GM19324 (cell line): ENCODE results near the gene PEX16.

ENCODE experiments used
- ATAC-seq: cut with Tn5 transposase; IDR thresholded peaks from one replicate; pipeline ENCODE4 v1.9.1; 2021; ENCODE audit warnings: mild to moderate bottlenecking, moderate library complexity; ENCODE audit not compliant: unreplicated experiment, low FRiP score

PEX16 gene

DNA sequence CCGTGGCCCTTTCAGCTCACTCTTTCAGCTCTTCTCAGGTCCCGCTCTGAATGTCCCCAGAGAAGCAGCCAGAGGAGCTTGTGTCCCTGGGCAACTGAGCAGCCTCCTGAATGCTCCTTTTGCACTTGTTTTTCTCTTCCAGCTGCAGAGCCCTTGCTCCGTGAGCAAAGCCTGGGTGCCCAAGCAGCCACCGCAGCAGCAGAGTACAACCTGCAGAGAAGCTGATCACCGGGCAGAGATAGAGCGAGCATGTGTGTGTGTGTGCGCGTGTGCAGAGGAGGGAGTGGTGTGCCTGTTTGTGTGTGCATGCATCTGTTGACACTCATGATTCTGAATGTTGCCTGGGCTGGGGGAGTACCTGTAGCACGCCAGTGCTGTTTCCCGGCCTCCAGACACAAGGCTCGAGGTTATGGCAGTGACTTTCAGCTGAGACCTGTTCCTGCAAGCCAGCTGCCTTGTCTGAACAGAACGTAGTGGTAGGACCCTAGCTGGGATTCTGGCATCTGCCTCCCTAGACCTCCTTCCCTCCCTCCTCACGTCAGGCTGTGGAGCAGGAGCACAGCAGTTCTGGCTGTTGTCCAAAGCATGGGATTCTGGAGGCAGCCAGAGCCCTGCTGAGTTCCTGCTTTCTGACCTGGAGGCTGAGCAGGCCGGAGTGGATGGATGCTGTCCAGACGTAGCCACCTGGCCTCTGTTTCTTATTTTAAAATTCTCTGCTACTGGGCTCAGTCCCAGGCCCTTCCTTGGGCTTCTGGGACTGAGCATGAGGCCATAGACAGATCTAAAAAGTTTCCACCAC, 36.7 kb downstream of the PEX16 start:
- ATAC-seq: no peak

DNA sequence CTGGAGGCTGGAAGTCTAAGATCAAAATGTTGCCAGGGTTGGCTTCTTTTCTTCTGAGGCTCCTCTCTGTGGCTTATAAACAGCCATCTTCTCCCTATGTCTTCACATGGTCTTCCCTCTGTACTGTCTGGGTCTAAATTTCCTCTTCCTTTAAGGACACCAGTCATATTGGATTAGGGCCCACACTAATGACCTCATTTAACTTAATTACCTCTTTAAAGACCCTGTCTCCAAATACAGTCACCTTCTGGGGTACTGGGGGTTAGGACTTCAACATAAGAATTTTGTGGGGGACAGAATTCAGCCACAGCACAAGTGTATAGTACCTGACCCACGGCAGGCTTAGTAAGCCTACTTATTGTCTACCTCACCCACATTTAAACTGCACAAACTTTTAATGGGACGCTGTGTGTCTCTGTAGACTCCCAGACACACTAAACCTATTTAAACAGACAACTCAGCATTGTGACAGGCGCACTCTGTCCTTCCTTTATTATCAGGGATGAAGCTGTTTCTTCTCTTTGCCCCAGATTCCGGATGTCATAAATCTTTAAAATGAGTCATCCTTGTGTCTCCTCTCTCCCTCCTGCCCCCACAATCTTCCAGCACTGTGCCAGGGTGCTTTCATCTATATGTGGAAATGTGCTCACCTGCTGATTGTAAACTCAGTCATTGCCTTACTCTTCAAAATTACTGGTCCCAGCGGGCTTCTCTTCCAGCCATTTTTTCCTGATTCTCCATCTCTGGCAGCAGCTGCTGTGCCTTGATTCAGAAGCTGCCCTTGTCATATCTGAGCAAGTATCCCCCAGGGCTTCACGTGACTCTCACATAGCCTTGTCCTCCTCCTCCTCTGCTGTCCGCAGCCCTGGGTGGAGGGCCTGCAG, 37.6 kb downstream of the PEX16 start:
- ATAC-seq: no peak

DNA sequence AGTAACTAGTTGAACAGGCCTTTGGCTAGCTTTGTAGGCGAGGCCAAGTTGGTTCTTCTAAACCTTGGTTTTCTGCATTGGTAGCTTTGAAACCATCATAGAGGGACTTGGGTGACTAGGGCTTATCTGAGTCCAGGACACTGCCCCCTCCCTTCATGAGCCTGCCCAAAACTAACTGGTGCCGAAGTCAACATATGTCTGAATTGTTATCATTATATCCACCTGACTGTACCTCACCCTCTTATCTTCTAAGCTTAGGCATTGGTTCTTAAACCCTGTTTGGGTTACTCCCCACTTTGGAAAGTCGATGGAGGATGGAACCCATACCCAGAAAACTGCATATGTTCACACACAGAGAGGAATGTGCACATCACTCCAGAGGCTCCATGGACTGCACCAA, 39.8 kb downstream of the PEX16 start:
- ATAC-seq: no peak

DNA sequence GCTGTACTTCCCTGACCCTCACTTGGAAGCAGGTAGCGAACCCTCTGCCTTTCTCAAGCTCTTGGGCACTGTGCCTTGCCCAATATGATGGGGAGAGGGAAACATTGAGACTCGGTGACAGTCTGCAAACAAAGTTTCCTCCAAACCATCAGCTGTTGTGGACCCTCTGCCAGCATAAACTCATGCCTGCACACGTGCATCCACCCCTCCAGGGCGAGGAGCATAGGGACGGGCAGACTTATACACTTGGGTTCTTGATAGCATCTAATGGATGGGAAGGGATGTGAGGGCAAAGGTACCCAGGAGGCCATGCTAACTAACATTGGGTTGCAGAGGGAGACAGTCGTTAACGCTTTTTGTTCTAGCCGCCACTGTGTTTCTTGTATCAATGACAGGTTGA, 40.5 kb downstream of the PEX16 start:
- no peak for ATAC-seq

DNA sequence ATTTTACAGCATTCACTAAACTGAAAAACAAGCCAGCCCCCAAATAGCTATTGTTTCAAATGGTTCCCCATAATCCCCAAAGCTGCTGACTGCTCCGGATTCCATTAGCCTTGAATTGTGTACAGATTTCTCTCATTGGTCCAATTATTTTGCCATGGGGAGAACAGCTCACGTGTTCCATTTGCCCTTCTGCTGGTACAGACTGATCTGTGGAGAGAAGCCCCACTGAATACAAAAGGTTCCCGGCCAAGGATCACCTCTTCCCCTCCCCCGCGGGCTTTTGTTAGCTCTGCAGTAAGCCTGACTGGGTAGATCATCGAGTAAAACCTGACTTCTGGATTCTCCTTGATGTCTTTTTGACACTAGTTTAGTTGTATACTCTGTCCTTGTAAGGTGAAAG, 41.3 kb downstream of the PEX16 start:
- no peak for ATAC-seq

DNA sequence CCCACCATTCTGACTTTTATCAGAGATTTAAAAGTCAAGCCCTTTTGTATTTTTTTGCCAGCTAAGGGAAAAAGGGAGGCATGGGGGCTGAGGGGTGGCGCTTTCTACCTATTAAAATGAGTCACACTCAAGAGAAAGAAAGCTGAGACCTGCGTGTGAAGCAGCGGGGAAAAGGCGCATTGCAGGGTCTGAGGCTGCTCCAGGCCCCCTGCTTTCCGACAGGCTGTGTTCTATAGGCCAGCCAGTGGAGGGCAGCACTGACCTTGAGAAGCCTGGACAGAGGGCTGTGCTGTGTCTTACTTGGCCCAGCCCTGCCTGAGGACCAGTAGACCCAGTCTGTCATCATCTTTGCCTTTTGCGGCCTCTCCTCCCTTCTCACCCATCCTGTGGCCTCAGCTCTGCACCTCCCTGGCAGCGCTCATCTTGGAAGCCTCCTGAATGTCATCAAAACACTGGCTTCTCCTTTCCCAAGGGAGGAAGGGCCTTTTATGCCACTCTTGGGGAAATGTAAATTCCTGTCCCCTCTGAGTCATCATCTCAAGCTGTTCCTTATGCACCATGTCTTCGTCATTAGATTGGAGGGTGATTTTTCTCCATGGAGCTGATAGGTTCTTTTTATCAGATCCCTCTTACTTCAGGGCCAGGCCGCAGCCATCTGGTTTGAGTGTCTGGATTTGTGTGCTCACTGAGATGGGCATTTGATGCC, 44.9 kb downstream of the PEX16 start:
- no peak for ATAC-seq

DNA sequence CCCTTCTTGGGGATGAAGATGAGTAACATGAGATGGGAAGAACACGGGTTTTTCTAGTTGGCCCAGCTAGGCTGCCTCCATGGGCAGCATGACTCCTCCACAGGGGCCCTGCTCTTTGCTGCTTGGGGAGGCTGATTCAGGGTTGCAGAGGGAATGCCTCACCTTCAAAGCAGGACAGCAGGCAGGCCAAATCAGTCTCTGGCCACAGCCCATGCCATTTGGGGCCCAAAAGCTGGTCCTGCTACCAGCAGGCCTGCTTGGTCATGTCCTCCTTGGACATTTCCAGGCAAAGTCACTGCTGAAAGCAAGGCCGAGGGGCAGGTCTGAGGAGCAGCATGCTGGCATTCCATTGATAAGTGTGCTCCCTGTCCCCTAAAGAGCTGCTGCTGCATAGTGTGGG, 46.0 kb downstream of the PEX16 start:
- no peak for ATAC-seq

DNA sequence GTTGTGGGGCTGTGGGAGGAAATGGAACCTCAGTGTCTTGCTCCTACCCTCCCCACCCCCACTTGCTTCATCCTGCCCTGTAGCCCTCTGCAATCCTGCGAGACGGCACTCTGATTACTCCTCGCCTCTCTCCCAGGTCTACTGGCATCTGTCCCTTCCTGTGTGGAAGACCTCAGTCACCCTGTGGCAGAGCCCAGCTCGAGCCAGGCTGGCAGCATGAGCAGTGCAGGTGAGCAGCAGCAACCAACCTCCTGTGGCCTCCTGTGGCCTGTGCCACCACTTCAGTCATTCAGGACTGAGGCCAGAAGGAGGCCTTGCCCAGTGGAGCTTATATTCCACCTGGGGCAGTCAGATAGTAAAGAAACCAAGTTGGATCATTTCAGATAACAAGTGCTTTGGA, 47.0 kb downstream of the PEX16 start:
- no peak for ATAC-seq

DNA sequence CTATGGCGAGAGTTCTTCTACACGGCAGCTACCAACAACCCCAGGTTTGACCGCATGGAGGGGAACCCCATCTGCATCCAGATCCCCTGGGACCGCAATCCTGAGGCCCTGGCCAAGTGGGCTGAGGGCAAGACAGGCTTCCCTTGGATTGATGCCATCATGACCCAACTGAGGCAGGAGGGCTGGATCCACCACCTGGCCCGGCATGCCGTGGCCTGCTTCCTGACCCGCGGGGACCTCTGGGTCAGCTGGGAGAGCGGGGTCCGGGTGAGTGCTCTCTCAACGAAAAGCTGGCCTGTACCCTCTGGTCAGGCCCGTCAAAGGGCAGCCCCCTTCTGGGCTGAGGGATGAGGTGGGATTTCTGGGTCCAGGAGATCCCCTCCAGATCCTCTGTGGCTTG, 48.1 kb downstream of the PEX16 start:
- no peak for ATAC-seq

DNA sequence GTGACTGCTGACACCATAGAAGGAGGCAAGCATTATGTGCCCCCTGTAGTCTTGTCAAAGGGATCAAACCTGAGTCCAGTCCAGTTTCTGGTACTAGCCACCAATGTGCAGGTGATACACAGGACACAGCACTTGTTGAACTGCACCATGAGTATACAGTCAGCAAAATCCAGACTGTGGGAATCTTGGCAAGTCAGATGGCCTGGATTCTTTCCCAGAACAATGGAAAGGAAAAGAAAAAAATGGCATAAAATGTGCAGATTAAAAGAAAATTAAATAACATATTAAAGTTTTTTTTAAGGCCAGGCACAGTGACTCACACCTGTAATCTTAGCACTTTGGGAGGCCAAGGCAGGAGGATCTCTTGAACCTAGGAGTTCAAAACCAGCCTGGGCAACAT, 53.6 kb downstream of the PEX16 start:
- ATAC-seq: no peak

DNA sequence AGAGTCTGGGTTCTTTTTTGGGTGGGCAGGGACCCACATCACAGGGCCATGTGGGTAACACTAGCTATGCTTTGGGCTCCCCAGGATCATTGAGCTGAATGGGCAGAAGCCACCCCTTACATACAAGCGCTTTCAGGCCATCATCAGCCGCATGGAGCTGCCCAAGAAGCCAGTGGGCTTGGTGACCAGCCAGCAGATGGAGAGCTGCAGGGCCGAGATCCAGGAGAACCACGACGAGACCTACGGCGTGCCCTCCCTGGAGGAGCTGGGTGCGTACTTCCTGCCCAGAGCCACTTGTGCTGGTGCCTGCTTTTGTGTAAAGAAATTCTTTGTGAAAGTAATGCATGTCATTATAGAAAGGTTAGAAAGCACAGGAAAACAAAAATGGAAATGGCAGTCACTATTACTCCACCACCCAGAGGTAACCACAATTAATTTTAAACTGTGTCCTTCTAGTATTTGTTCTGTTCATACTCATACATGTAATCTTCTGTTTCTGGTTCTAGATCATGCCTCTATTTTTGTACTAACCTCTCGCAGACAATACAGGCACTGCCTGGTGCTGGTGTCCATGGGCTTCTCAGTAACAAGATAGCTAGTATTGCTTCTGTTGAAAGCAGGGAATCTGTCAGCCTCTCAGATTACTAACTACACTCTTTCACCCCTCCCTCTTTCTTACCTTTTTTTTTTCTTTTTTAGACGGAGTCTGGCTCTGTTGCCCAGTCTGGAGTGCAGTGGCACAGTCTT, 56.7 kb downstream of the PEX16 start:
- ATAC-seq: no peak

DNA sequence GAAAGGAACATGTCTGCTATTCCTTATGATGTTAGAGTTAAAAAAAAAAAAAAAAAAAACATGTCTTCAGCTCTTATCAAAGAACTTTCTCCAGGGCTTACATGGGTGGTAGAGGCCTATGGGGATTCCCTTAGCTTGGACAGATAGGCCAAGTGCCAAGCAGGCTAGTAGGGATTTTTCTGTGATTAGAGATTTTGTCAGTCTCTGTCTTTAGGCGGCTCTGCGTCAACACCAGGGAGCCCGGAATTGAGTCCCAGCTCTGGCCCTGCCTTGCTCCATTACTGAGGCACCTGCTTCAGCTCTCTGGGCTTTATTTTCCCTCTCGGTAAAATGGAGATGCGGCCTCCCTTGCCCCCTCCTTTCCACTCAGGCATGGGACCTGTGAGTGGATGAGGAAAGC, 57.3 kb downstream of the PEX16 start:
- ATAC-seq: no peak
